OCI-LY7 (cell line): ENCODE data around the gene DKK1.

ENCODE experiments used
- CTCF ChIP-seq: fragments of 200-600 bp; sonication (generic); conservative IDR thresholded peaks from 2 replicates; pipeline ENCODE4 v1.5.1; 2014; ENCODE audit warnings: mild to moderate bottlenecking, antibody characterized with exemption, low read length, moderate library complexity, mixed read lengths
- EZH2phosphoT487 ChIP-seq: fragments of 200-600 bp; sonication (generic); IDR thresholded peaks from 2 replicates; pipeline ENCODE4 v1.6.1; 2018; ENCODE audit warnings: low read depth, borderline replicate concordance, mild to moderate bottlenecking, mixed run types, antibody characterized with exemption, low read length, moderate library complexity, mixed read lengths

GRCh38 chr10:52269233-52269632 lies 44.8 kb upstream of the DKK1 start:
- TF ChIP-seq CTCF (no peak), EZH2phosphoT487 (no peak)
